Measurements from ENCODE around the gene POU2F2.
A peak's percentile ranks its signal among the peaks of the same experiment; 100 is the strongest.

The POU2F2 gene

DNA sequence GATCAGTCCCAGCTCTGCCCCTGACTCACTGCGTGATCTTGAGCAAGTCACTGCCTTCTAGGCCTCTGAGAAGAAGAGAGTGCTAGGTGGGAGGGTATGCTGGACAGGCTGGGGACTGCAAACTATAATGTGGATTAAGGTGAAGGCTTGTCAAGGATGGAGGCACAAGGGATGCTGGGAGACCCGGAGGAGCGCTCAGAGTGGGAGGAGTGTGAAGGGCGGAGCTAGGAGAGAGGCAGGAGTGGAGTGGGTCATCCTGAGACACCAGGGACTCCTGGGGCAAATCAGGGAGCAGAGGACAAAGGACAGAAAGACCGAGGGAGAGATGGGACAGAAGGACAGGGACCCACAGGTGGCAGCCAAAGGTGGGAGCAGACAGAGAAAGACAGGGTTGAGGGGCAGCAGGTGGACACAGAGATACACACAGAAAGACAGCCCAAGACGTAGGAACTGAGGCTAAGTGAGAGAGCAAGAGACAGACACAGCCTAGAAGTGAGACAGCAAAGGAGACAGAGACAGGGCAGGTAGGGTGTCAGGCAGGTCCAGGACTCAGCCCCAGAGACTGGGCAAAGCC, 64.8 kb downstream of the POU2F2 start:
- TF ChIP-seq, protein P1, sequence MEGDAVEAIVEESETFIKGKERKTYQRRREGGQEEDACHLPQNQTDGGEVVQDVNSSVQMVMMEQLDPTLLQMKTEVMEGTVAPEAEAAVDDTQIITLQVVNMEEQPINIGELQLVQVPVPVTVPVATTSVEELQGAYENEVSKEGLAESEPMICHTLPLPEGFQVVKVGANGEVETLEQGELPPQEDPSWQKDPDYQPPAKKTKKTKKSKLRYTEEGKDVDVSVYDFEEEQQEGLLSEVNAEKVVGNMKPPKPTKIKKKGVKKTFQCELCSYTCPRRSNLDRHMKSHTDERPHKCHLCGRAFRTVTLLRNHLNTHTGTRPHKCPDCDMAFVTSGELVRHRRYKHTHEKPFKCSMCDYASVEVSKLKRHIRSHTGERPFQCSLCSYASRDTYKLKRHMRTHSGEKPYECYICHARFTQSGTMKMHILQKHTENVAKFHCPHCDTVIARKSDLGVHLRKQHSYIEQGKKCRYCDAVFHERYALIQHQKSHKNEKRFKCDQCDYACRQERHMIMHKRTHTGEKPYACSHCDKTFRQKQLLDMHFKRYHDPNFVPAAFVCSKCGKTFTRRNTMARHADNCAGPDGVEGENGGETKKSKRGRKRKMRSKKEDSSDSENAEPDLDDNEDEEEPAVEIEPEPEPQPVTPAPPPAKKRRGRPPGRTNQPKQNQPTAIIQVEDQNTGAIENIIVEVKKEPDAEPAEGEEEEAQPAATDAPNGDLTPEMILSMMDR (IDR thresholded peaks at IDR 0.05; ENCODE audit: insufficient read depth, missing control alignments): no peak
- FAIRE-seq (no peak), DNase-seq (ENCODE audit: insufficient read length, low spot score) (no peak)

DNA sequence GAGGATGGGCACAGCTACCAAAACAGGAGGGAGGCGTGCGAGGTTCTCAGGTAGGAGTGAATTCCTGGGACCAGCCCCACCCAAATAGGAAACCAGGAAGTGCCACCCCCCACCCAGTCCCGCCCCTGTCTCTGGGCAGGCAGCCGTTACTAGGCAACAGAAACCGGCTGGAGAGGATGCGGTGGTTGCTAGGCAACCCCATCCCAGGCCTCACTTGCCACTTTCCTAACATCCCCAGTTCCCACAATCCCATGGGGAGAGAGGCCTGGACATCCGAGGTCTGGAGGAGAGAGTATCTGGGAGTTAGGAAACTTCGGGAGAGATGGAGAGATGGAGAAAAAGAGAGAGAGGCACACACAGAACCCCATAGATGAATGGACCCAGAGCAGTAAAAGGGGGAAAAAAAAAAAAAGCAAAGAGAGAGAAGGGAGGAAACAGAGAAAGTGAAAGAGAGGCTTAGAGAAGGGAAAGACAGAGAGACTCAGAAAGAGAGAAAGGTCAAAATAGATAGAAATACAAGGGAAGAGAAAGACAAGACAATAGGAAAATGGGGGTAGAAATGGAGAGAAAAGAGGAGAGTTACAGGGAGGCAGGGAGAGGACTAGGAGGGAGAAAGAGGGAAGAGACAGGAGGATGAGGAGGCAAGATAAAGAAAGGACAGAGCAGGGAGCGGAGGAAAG, 66.0 kb downstream of the POU2F2 start:
- DNase-seq (ENCODE audit: insufficient read length, low spot score): peak; percentile 66
- TF ChIP-seq, protein P1 (IDR thresholded peaks at IDR 0.05; ENCODE audit: insufficient read depth, missing control alignments): no peak
- FAIRE-seq: no peak

DNA sequence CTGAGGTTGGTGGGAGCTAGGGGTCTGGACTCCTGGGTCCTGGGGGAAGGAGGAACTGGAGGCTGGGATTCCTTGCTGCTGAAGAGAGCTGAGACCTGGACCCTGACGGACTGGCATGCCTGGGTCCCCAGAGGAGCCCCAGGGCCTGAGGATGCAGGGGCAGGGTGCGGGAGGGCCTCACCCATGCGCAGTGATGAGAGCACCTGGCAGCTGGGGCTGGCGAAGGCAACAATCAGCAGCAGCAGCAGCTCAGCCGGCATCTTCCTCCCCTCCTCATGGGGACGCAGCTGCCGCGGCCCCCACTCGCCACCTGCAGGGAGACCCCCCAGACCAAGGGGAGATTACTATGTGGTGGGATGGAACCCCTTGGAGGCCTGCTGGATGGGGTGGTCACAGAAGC, 66.7 kb downstream of the POU2F2 start:
- TF ChIP-seq, protein P1 (IDR thresholded peaks at IDR 0.05; ENCODE audit: insufficient read depth, missing control alignments): no peak
- FAIRE-seq: no peak
- no peak for DNase-seq (ENCODE audit: insufficient read length, low spot score)

DNA sequence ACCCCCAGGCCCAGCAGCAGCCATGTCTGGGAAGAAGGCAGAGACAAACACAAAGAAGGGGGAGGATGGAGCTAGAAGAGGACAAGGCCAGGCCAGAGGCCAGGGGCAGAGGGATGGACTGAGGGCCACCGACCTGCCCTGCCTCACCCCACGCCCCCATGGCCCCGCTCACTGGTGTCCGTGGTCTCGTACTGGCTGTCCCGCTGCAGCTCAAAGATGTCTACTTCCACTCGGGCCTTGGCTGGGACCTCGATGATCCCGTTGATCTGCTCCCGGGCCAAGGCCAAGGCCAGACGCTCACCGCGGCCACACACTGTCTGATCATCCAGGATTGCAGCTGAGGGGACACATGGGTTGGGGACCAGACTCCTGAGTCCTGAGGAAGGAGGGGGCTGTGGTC, 67.2 kb downstream of the POU2F2 start:
- no peak for FAIRE-seq

DNA sequence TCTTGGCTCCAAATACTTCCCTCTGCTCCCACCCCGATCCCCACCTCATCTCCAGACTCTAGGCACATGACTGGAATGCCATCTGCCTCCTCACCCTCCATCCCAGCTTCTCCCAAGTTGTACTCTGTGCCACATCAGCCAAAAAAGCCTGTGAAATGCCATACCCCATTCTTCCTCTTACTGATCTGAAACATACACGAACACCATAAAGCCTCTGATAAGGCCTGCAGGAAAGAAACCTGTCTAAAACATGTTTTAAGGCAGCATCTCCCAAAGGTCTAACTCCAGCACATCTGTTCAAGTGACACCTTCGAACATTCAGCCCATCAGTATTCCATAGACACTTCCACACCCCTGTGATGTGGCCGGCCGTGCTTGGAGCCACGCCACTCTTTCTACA, 67.8 kb downstream of the POU2F2 start:
- DNase-seq (ENCODE audit: insufficient read length, low spot score) (no peak), FAIRE-seq (no peak)
- TF ChIP-seq, protein P1 (IDR thresholded peaks at IDR 0.05; ENCODE audit: insufficient read depth, missing control alignments): no peak

More for the DNA sequence above, 67.2 kb downstream of the POU2F2 start:
- TF ChIP-seq, protein P1 (IDR thresholded peaks at IDR 0.05; ENCODE audit: insufficient read depth, missing control alignments): no peak
- no peak for DNase-seq (ENCODE audit: insufficient read length, low spot score)

DNA sequence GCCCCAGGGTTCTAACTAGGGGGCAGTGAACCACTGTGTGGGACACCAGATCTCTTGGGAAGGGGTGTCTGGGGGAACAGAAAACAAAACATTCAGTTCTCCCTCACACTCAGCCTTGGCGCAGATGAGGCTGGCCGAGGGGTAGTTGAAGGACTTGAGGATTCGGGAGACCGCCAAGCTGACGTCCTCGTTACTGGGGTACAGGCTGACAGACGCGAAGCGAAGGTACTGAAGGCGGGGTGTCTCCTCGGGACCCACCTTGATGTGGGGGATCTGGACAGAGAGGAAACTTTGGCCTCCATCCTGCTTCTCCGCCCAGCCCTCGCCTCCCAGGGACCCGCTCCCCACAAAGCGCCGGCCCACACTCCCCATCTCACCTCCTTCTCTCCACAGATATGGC, 69.9 kb downstream of the POU2F2 start:
- FAIRE-seq (no peak), DNase-seq (ENCODE audit: insufficient read length, low spot score) (no peak)
- TF ChIP-seq, protein P1 (IDR thresholded peaks at IDR 0.05; ENCODE audit: insufficient read depth, missing control alignments): no peak

DNA sequence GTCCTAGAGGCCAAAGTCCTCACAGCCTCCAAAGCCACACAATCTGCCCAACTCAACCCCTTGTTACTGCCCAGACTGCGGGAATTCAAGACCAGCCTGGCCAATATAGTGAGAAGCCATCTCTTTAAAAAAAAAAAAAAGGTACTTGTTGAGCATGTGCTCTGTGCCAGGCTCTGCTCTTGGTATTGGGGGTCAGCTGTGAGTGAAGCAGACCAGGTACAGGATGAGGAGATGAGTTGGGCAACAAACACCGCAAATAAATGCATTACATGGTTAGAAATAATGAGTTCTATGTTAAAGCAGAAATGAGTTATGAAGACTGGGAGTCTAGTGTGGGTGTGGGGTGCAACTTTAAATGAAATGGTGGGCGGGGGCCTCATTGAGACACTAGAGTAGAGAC, 72.1 kb downstream of the POU2F2 start:
- DNase-seq (ENCODE audit: insufficient read length, low spot score) (no peak), FAIRE-seq (no peak)
- TF ChIP-seq, protein P1 (IDR thresholded peaks at IDR 0.05; ENCODE audit: insufficient read depth, missing control alignments): no peak

All from D721Med (cell line).